GM12872 (cell line): ENCODE results near the gene TAF4.

Source experiments
- CTCF ChIP-seq: IDR thresholded peaks from 3 replicates; pipeline ENCODE4 v1.5.1; 2011; ENCODE audit warnings: low read depth, mild to moderate bottlenecking, low read length, moderate library complexity; ENCODE audit not compliant: insufficient read depth

TAF4 gene, protein sequence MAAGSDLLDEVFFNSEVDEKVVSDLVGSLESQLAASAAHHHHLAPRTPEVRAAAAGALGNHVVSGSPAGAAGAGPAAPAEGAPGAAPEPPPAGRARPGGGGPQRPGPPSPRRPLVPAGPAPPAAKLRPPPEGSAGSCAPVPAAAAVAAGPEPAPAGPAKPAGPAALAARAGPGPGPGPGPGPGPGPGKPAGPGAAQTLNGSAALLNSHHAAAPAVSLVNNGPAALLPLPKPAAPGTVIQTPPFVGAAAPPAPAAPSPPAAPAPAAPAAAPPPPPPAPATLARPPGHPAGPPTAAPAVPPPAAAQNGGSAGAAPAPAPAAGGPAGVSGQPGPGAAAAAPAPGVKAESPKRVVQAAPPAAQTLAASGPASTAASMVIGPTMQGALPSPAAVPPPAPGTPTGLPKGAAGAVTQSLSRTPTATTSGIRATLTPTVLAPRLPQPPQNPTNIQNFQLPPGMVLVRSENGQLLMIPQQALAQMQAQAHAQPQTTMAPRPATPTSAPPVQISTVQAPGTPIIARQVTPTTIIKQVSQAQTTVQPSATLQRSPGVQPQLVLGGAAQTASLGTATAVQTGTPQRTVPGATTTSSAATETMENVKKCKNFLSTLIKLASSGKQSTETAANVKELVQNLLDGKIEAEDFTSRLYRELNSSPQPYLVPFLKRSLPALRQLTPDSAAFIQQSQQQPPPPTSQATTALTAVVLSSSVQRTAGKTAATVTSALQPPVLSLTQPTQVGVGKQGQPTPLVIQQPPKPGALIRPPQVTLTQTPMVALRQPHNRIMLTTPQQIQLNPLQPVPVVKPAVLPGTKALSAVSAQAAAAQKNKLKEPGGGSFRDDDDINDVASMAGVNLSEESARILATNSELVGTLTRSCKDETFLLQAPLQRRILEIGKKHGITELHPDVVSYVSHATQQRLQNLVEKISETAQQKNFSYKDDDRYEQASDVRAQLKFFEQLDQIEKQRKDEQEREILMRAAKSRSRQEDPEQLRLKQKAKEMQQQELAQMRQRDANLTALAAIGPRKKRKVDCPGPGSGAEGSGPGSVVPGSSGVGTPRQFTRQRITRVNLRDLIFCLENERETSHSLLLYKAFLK

GRCh38 chr20:62065674-62066338 is at the start of gene TAF4:
Gene TAF4 (minus strand): TSS chr20:62065881. CDS start chr20:62065810, 71 bp downstream.
- TF ChIP-seq CTCF: no peak

DNA sequence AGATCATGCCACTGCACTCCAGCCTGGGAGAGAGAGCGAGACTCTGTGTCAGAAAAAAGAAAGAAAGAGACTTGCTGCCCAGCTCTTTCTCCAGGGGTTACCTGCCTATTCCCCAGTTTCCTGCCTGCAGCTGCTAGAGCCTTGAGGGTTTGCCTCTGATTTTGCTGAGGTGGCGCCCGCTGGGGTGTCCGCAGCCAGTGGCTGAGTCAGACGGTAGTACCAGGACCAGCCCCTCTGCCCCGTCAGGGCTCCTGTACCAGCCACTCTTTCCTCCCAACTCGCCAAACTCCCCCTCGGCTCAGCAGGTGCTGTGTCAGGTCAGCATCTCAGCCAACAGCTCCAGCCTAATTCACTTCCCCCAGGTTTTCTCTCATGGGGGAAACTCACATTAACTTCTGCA is 49.2 kb upstream of the TAF4 start:
- TF ChIP-seq CTCF: no peak

DNA sequence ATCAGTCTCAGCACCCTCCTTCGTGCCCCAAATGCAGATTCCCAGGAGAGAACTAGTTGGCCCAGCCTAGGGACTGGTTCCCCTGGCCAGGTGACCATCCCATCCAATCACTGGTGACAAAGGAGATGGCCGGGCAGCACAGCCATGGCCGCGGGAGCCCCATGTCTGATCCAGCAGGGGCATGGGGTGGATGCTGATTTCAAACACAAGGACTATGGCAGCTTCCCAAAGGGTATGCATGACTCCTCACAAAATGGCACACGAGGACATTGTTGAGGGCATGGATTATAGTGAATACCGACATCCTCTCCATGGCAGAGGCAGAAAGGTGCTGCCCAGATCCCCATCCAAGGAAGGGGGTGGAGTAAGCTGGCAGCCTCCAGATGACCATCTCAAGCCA is 46.7 kb upstream of the TAF4 start:
- no peak for TF ChIP-seq CTCF

DNA sequence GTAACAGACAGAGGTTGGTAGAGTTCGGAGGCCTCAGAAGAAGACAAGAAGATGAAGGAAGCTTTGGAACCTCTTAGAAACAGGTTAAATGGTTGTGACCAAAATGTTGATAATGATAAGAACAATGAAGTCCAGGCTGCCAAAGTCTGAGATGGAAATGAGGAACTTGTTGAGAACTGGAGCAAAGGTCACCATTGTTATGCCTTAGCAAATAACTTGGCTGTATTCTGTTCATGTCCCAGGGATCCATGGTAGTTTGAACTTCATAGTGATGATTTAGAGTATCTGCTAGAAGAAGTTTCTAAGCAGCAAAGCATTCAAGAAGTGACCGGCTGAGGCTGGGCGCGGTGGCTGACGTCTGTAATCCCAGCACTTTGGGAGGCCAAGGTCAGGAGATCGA is 45.5 kb upstream of the TAF4 start:
- no peak for TF ChIP-seq CTCF

DNA sequence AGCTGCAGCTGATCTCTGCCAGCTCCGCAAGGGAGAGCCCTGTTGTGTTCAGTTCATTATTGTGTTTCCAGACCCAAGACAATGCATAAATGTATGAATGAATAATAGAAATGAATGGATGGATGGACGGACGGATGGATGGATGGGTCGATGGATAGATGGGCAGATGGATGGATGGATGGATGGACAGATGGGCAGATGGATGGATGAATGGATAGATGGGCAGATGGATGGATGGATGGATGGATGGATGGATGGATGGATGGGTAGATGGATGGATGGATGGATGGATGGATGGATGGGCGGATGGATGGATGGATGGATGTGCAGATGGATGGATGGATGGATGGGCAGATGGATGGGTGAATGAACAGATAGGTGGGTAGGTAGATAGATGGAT is 39.9 kb upstream of the TAF4 start:
- no peak for TF ChIP-seq CTCF

DNA sequence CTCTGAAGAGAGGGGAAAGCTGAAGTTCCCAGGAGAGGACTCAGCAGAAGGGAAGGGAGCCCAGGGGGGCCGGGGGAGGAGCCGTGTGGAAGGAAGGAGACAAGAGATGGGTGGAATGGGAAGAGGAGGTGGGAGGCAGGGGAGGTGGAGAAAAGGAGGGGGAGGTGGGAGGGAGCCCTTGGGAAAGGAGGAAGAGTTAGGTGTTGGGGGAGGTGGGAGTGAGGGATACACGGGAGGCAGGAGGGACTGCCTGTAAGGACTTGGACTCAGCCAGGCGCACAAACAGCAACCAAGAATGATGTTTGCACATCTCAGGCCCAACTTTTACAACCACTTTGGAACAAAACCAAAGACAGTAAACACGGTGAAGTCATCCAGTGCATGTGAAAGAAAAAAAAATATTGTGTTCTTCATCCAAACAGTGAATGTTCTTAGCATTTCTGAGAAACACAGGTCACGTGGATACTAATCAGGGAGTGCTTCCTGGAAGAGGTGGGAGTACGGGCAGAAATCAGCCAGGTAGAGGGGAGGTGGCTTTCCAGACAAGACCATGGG is 39.2 kb upstream of the TAF4 start:
- no peak for TF ChIP-seq CTCF
